Measurements from ENCODE around the gene TMC3.

The TMC3 gene

GRCh38 chr15:81398456-81398855 is 24.4 kb upstream of the TMC3 start:
- no peak overlapping the region for H3K4me3 Mint-ChIP-seq

GRCh38 chr15:81394603-81395002 is 20.6 kb upstream of the TMC3 start:
- Mint-ChIP-seq H3K27me3 (no peaks in the 10 kb centered on the region), H3K27ac (no peak overlapping the region), H3K4me1 (ENCODE audit: low read depth) (no peaks in the 10 kb centered on the region), H3K36me3 (ENCODE audit: low read depth) (no peaks in the 10 kb centered on the region), H3K9me3 (no peaks in the 10 kb centered on the region), H3K4me3 (no peak overlapping the region)

More at GRCh38 chr15:81398456-81398855, 24.4 kb upstream of the TMC3 start:
- H3K4me1 Mint-ChIP-seq (ENCODE audit: low read depth), result no peaks in the 10 kb centered on the region
- no peaks in the 10 kb centered on the region for H3K9me3 Mint-ChIP-seq
- H3K27me3 Mint-ChIP-seq, result no peaks in the 10 kb centered on the region
- no peaks in the 10 kb centered on the region for H3K36me3 Mint-ChIP-seq (ENCODE audit: low read depth)
- no peak overlapping the region for H3K27ac Mint-ChIP-seq

- Mint-ChIP-seq H3K27me3 (no peaks in the 10 kb centered on the region), H3K27ac (no peak overlapping the region)
These were observed 17.6 kb upstream of the TMC3 start for GRCh38 chr15:81391657-81392056.

GRCh38 chr15:81388436-81388770 is 14.4 kb upstream of the TMC3 start:
- no peak overlapping the region for H3K4me3 Mint-ChIP-seq
- H3K36me3 Mint-ChIP-seq (ENCODE audit: low read depth), result peaks cover 4% of the 10 kb centered on the region
- no peaks in the 10 kb centered on the region for H3K9me3 Mint-ChIP-seq
- no peaks in the 10 kb centered on the region for H3K27me3 Mint-ChIP-seq
- no peaks in the 10 kb centered on the region for H3K4me1 Mint-ChIP-seq (ENCODE audit: low read depth)
- no peak overlapping the region for H3K27ac Mint-ChIP-seq

More at GRCh38 chr15:81391657-81392056, 17.6 kb upstream of the TMC3 start:
- no peak overlapping the region for H3K4me3 Mint-ChIP-seq
- no peaks in the 10 kb centered on the region for H3K9me3 Mint-ChIP-seq
- no peaks in the 10 kb centered on the region for H3K4me1 Mint-ChIP-seq (ENCODE audit: low read depth)
- no peaks in the 10 kb centered on the region for H3K36me3 Mint-ChIP-seq (ENCODE audit: low read depth)

- peaks cover 5% of the 10 kb centered on the region for H3K36me3 Mint-ChIP-seq (ENCODE audit: low read depth)
- H3K4me3 Mint-ChIP-seq, result no peak overlapping the region
- no peaks in the 10 kb centered on the region for H3K27me3 Mint-ChIP-seq
- no peaks in the 10 kb centered on the region for H3K4me1 Mint-ChIP-seq (ENCODE audit: low read depth)
- no peak overlapping the region for H3K27ac Mint-ChIP-seq
- H3K9me3 Mint-ChIP-seq, result no peaks in the 10 kb centered on the region
These were observed 13.8 kb upstream of the TMC3 start for GRCh38 chr15:81387621-81388435.

GRCh38 chr15:81386947-81387346 is 12.9 kb upstream of the TMC3 start:
- no peaks in the 10 kb centered on the region for H3K4me1 Mint-ChIP-seq (ENCODE audit: low read depth)
- H3K27ac Mint-ChIP-seq, result no peak overlapping the region

GRCh38 chr15:81385721-81386076 is 11.7 kb upstream of the TMC3 start:
- Mint-ChIP-seq H3K27ac (no peak overlapping the region), H3K27me3 (no peaks in the 10 kb centered on the region), H3K36me3 (ENCODE audit: low read depth) (peaks cover 10% of the 10 kb centered on the region), H3K9me3 (no peaks in the 10 kb centered on the region), H3K4me1 (ENCODE audit: low read depth) (no peaks in the 10 kb centered on the region), H3K4me3 (no peak overlapping the region)

More at GRCh38 chr15:81386947-81387346, 12.9 kb upstream of the TMC3 start:
- H3K27me3 Mint-ChIP-seq, result no peaks in the 10 kb centered on the region
- peaks cover 10% of the 10 kb centered on the region for H3K36me3 Mint-ChIP-seq (ENCODE audit: low read depth)
- H3K9me3 Mint-ChIP-seq, result no peaks in the 10 kb centered on the region
- no peak overlapping the region for H3K4me3 Mint-ChIP-seq

GRCh38 chr15:81384891-81385720 is 11.1 kb upstream of the TMC3 start:
- H3K27me3 Mint-ChIP-seq, result no peaks in the 10 kb centered on the region
- peaks cover 10% of the 10 kb centered on the region for H3K36me3 Mint-ChIP-seq (ENCODE audit: low read depth)
- H3K4me3 Mint-ChIP-seq, result no peak overlapping the region
- H3K27ac Mint-ChIP-seq, result no peak overlapping the region
- no peaks in the 10 kb centered on the region for H3K9me3 Mint-ChIP-seq
- no peaks in the 10 kb centered on the region for H3K4me1 Mint-ChIP-seq (ENCODE audit: low read depth)

- Mint-ChIP-seq H3K27ac (no peak overlapping the region), H3K4me3 (no peak overlapping the region), H3K36me3 (ENCODE audit: low read depth) (peaks cover 10% of the 10 kb centered on the region)
These were observed 7.7 kb upstream of the TMC3 start for GRCh38 chr15:81381720-81382119.

GRCh38 chr15:81380668-81381067 is 6.7 kb upstream of the TMC3 start:
- Mint-ChIP-seq H3K27ac (no peak overlapping the region), H3K9me3 (no peaks in the 10 kb centered on the region), H3K27me3 (no peaks in the 10 kb centered on the region), H3K4me1 (ENCODE audit: low read depth) (no peaks in the 10 kb centered on the region), H3K4me3 (no peak overlapping the region), H3K36me3 (ENCODE audit: low read depth) (peaks cover 10% of the 10 kb centered on the region)

More at GRCh38 chr15:81381720-81382119, 7.7 kb upstream of the TMC3 start:
- H3K4me1 Mint-ChIP-seq (ENCODE audit: low read depth), result no peaks in the 10 kb centered on the region
- H3K27me3 Mint-ChIP-seq, result no peaks in the 10 kb centered on the region
- H3K9me3 Mint-ChIP-seq, result no peaks in the 10 kb centered on the region

GRCh38 chr15:81380203-81380602 is 6.2 kb upstream of the TMC3 start:
- no peak overlapping the region for H3K4me3 Mint-ChIP-seq
- H3K4me1 Mint-ChIP-seq (ENCODE audit: low read depth), result no peaks in the 10 kb centered on the region
- H3K36me3 Mint-ChIP-seq (ENCODE audit: low read depth), result peaks cover 10% of the 10 kb centered on the region
- no peak overlapping the region for H3K27ac Mint-ChIP-seq
- no peaks in the 10 kb centered on the region for H3K9me3 Mint-ChIP-seq
- H3K27me3 Mint-ChIP-seq, result no peaks in the 10 kb centered on the region

- H3K4me1 Mint-ChIP-seq (ENCODE audit: low read depth), result no peaks in the 10 kb centered on the region
- H3K9me3 Mint-ChIP-seq, result no peaks in the 10 kb centered on the region
- H3K27me3 Mint-ChIP-seq, result no peaks in the 10 kb centered on the region
- no peak overlapping the region for H3K27ac Mint-ChIP-seq
- H3K36me3 Mint-ChIP-seq (ENCODE audit: low read depth), result peaks cover 10% of the 10 kb centered on the region
- no peak overlapping the region for H3K4me3 Mint-ChIP-seq
These were observed 5.3 kb upstream of the TMC3 start for GRCh38 chr15:81379269-81379668.

- H3K9me3 Mint-ChIP-seq, result no peaks in the 10 kb centered on the region
- H3K4me3 Mint-ChIP-seq, result no peak overlapping the region
- H3K36me3 Mint-ChIP-seq (ENCODE audit: low read depth), result peaks cover 7% of the 10 kb centered on the region
- no peaks in the 10 kb centered on the region for H3K4me1 Mint-ChIP-seq (ENCODE audit: low read depth)
- H3K27me3 Mint-ChIP-seq, result no peaks in the 10 kb centered on the region
- no peak overlapping the region for H3K27ac Mint-ChIP-seq
These were observed 4.4 kb upstream of the TMC3 start for GRCh38 chr15:81378443-81378842.

- Mint-ChIP-seq H3K27me3 (no peaks in the 10 kb centered on the region), H3K27ac (no peak overlapping the region), H3K4me3 (no peak overlapping the region), H3K4me1 (ENCODE audit: low read depth) (no peaks in the 10 kb centered on the region), H3K9me3 (no peaks in the 10 kb centered on the region), H3K36me3 (ENCODE audit: low read depth) (peaks cover 6% of the 10 kb centered on the region)
These were observed 3.9 kb upstream of the TMC3 start for GRCh38 chr15:81377871-81378270.

- Mint-ChIP-seq H3K4me3 (no peak overlapping the region), H3K27me3 (no peaks in the 10 kb centered on the region), H3K27ac (no peak overlapping the region), H3K4me1 (ENCODE audit: low read depth) (no peaks in the 10 kb centered on the region), H3K9me3 (no peaks in the 10 kb centered on the region), H3K36me3 (ENCODE audit: low read depth) (no peaks in the 10 kb centered on the region)
These were observed 2.2 kb upstream of the TMC3 start for GRCh38 chr15:81376231-81376630.
